Activated T-cell treated with anti-CD3 and anti-CD28 coated beads, Interleukin-2, amount 50 U/mL, for 72 hours (primary cell): ENCODE measurements around the gene OSBPL1A. TPM values are rescaled to one million over a fixed set of nuclear protein-coding genes. Genes with fewer than 3 reads are reported as not detected.

Experiments used
- ATAC-seq, 2 donors: fragments of 150-1000 bp; cut with Tn5 transposase; replicated peaks in 1 of 2; 2 replicates each; pipeline ENCODE4 v1.10.0; 2021; ENCODE audit warnings: moderate library complexity in 2 of 2, mild to moderate bottlenecking in 1 of 2
- DNase-seq, 2 donors: peaks; one replicate each; pipeline ENCODE4 v3.0.0; 2021 to 2022; ENCODE audit warnings: mixed read lengths in 1 of 2
- H3K27ac Mint-ChIP-seq: one replicate; pipeline ENCODE4 v1.8.0; 2022; ENCODE audit warnings: mild to moderate bottlenecking, moderate library complexity, mixed read lengths
- H3K27me3 Mint-ChIP-seq: one replicate; pipeline ENCODE4 v1.8.0; 2022; ENCODE audit warnings: low read depth, mixed read lengths
- H3K36me3 Mint-ChIP-seq, 2 donors: one replicate each; pipeline ENCODE4 v1.8.0; 2022; ENCODE audit warnings: mixed read lengths in 2 of 2, mild to moderate bottlenecking in 1 of 2; ENCODE audit not compliant: insufficient read depth in 2 of 2
- H3K4me1 Mint-ChIP-seq: one replicate; pipeline ENCODE4 v1.8.0; 2022; ENCODE audit warnings: low read depth, mixed read lengths
- H3K4me3 Mint-ChIP-seq, 2 donors: one replicate each; pipeline ENCODE4 v1.8.0; 2022; ENCODE audit warnings: mild to moderate bottlenecking in 2 of 2, mixed read lengths in 2 of 2, moderate library complexity in 2 of 2
- H3K9me3 Mint-ChIP-seq, 2 donors: one replicate each; pipeline ENCODE4 v1.8.0; 2022; ENCODE audit warnings: mixed read lengths in 2 of 2
- total RNA-seq, 2 donors: library from RNA; stranded (reverse); gene quantifications; one replicate each; pipeline ENCODE4 v1.2.3, GENCODE V29; 2022

OSBPL1A gene
- total RNA-seq, 2 donors from 2014 or later = 1.5 to 2.4 TPM

- no peak overlapping the region for H3K4me3 Mint-ChIP-seq
- no peaks in the 10 kb centered on the region for H3K9me3 Mint-ChIP-seq
- no peak overlapping the region for H3K27ac Mint-ChIP-seq
- ATAC-seq (no peak), DNase-seq (no peak)
- H3K4me1 Mint-ChIP-seq = no peaks in the 10 kb centered on the region
- no peaks in the 10 kb centered on the region for H3K36me3 Mint-ChIP-seq
- no peaks in the 10 kb centered on the region for H3K27me3 Mint-ChIP-seq
Measured at GRCh38 chr18:24239341-24239740, 158.3 kb downstream of the OSBPL1A start.

GRCh38 chr18:24238387-24238786, 159.2 kb downstream of the OSBPL1A start:
- H3K4me3 Mint-ChIP-seq = no peak overlapping the region
- H3K36me3 Mint-ChIP-seq = no peaks in the 10 kb centered on the region
- H3K9me3 Mint-ChIP-seq = no peaks in the 10 kb centered on the region

GRCh38 chr18:24234850-24235418, 162.7 kb downstream of the OSBPL1A start:
- no peaks in the 10 kb centered on the region for H3K4me1 Mint-ChIP-seq
- DNase-seq (no peak), ATAC-seq (no peak)
- no peak overlapping the region for H3K4me3 Mint-ChIP-seq
- no peaks in the 10 kb centered on the region for H3K9me3 Mint-ChIP-seq
- no peaks in the 10 kb centered on the region for H3K27me3 Mint-ChIP-seq
- H3K27ac Mint-ChIP-seq = no peak overlapping the region
- no peaks in the 10 kb centered on the region for H3K36me3 Mint-ChIP-seq

More at GRCh38 chr18:24238387-24238786, 159.2 kb downstream of the OSBPL1A start:
- ATAC-seq (no peak), DNase-seq (no peak)
- H3K27ac Mint-ChIP-seq = no peak overlapping the region
- no peaks in the 10 kb centered on the region for H3K27me3 Mint-ChIP-seq
- H3K4me1 Mint-ChIP-seq = no peaks in the 10 kb centered on the region

- Mint-ChIP-seq H3K9me3 (no peaks in the 10 kb centered on the region), H3K36me3 (no peaks in the 10 kb centered on the region)
Measured at GRCh38 chr18:24234330-24234729, 163.3 kb downstream of the OSBPL1A start.

GRCh38 chr18:24232800-24233199, 164.8 kb downstream of the OSBPL1A start:
- H3K4me3 Mint-ChIP-seq = no peak overlapping the region
- H3K9me3 Mint-ChIP-seq = no peaks in the 10 kb centered on the region
- no peak for DNase-seq
- no peaks in the 10 kb centered on the region for H3K4me1 Mint-ChIP-seq
- no peaks in the 10 kb centered on the region for H3K36me3 Mint-ChIP-seq
- H3K27ac Mint-ChIP-seq = no peak overlapping the region
- ATAC-seq = no peak
- H3K27me3 Mint-ChIP-seq = no peaks in the 10 kb centered on the region

More at GRCh38 chr18:24234330-24234729, 163.3 kb downstream of the OSBPL1A start:
- DNase-seq (no peak), ATAC-seq (no peak)
- Mint-ChIP-seq H3K27ac (no peak overlapping the region), H3K27me3 (no peaks in the 10 kb centered on the region), H3K4me1 (no peaks in the 10 kb centered on the region), H3K4me3 (no peak overlapping the region)

- no peak overlapping the region for H3K4me3 Mint-ChIP-seq
- DNase-seq (no peak), ATAC-seq (no peak)
- no peaks in the 10 kb centered on the region for H3K9me3 Mint-ChIP-seq
- H3K36me3 Mint-ChIP-seq = no peaks in the 10 kb centered on the region
- no peaks in the 10 kb centered on the region for H3K27me3 Mint-ChIP-seq
- no peaks in the 10 kb centered on the region for H3K4me1 Mint-ChIP-seq
- H3K27ac Mint-ChIP-seq = no peak overlapping the region
Measured at GRCh38 chr18:24231773-24232735, 165.6 kb downstream of the OSBPL1A start.

GRCh38 chr18:24230766-24231165, 166.9 kb downstream of the OSBPL1A start:
- DNase-seq = no peak
- Mint-ChIP-seq H3K4me1 (no peaks in the 10 kb centered on the region), H3K27ac (no peak overlapping the region), H3K36me3 (no peaks in the 10 kb centered on the region), H3K9me3 (no peaks in the 10 kb centered on the region), H3K4me3 (no peak overlapping the region), H3K27me3 (peaks cover 6% of the 10 kb centered on the region)
- ATAC-seq = no peak

GRCh38 chr18:24228667-24229041, 169.0 kb downstream of the OSBPL1A start:
- H3K4me1 Mint-ChIP-seq = no peaks in the 10 kb centered on the region
- peaks cover 6% of the 10 kb centered on the region for H3K27me3 Mint-ChIP-seq
- no peak overlapping the region for H3K27ac Mint-ChIP-seq
- no peak for DNase-seq
- H3K9me3 Mint-ChIP-seq = no peaks in the 10 kb centered on the region
- no peak for ATAC-seq
- no peaks in the 10 kb centered on the region for H3K36me3 Mint-ChIP-seq
- H3K4me3 Mint-ChIP-seq = no peak overlapping the region

GRCh38 chr18:24227977-24228666, 169.5 kb downstream of the OSBPL1A start:
- ATAC-seq = no peak
- no peaks in the 10 kb centered on the region for H3K9me3 Mint-ChIP-seq
- no peak overlapping the region for H3K27ac Mint-ChIP-seq
- no peaks in the 10 kb centered on the region for H3K36me3 Mint-ChIP-seq
- H3K4me1 Mint-ChIP-seq = no peaks in the 10 kb centered on the region
- H3K4me3 Mint-ChIP-seq = no peak overlapping the region
- DNase-seq = no peak
- peaks cover 6% of the 10 kb centered on the region for H3K27me3 Mint-ChIP-seq

GRCh38 chr18:24220318-24220688, 177.3 kb downstream of the OSBPL1A start:
- Mint-ChIP-seq H3K4me1 (peaks cover 9% of the 10 kb centered on the region), H3K27me3 (no peaks in the 10 kb centered on the region), H3K27ac (no peak overlapping the region), H3K4me3 (no peak overlapping the region), H3K36me3 (no peaks in the 10 kb centered on the region), H3K9me3 (no peaks in the 10 kb centered on the region)
- ATAC-seq (no peak), DNase-seq (no peak)

GRCh38 chr18:24219561-24220317, 177.9 kb downstream of the OSBPL1A start:
- Mint-ChIP-seq H3K4me1 (peaks cover 9% of the 10 kb centered on the region), H3K27ac (no peak overlapping the region), H3K9me3 (no peaks in the 10 kb centered on the region), H3K36me3 (no peaks in the 10 kb centered on the region), H3K4me3 (no peak overlapping the region), H3K27me3 (no peaks in the 10 kb centered on the region)
- DNase-seq (no peak), ATAC-seq (no peak)

- no peaks in the 10 kb centered on the region for H3K9me3 Mint-ChIP-seq
Measured at GRCh38 chr18:24214913-24215312, 182.7 kb downstream of the OSBPL1A start.

GRCh38 chr18:24214144-24214543, 183.5 kb downstream of the OSBPL1A start:
- Mint-ChIP-seq H3K9me3 (no peaks in the 10 kb centered on the region), H3K36me3 (no peaks in the 10 kb centered on the region), H3K4me1 (peaks cover 9% of the 10 kb centered on the region), H3K27me3 (no peaks in the 10 kb centered on the region), H3K27ac (no peak overlapping the region), H3K4me3 (no peak overlapping the region)
- no peak for ATAC-seq
- DNase-seq = no peak

More at GRCh38 chr18:24214913-24215312, 182.7 kb downstream of the OSBPL1A start:
- no peak for ATAC-seq
- Mint-ChIP-seq H3K36me3 (no peaks in the 10 kb centered on the region), H3K27me3 (no peaks in the 10 kb centered on the region), H3K4me3 (no peak overlapping the region), H3K4me1 (peaks cover 9% of the 10 kb centered on the region), H3K27ac (peak overlapping the region; percentile 10)
- DNase-seq = no peak
